HG02798 (cell line): Measurements from ENCODE around the gene ZNF470.

ENCODE experiments used
- ATAC-seq: cut with Tn5 transposase; IDR thresholded peaks from one replicate; pipeline ENCODE4 v1.9.1; 2021; ENCODE audit warnings: mild to moderate bottlenecking; ENCODE audit not compliant: unreplicated experiment, poor library complexity

The ZNF470 gene

GRCh38 chr19:56603829-56604228 lies 36.6 kb downstream of the ZNF470 start:
- no peak for ATAC-seq

- ATAC-seq = no peak
These were observed 41.2 kb downstream of the ZNF470 start for GRCh38 chr19:56608274-56608964.

GRCh38 chr19:56611288-56611687 lies 44.0 kb downstream of the ZNF470 start:
- no peak for ATAC-seq

DNA sequence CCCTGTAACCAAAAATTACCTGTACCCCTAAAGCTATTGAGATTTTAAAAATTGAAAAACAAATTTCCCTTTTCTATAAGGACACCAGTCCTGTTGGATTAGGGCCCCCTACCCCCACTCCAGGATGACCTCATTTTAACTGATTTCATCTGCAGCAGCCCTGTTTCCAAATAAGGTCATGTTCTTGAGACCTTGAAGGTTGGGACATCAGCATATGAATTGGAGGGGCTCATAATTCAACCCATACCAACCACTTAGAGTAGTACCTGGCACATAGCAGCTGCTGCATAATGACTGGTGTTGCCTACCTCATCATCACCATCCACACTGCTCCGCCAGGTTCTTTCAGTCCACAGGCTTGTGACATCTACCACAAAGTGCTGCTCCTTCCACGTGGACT lies 45.5 kb downstream of the ZNF470 start:
- no peak for ATAC-seq

GRCh38 chr19:56613639-56614038 lies 46.4 kb downstream of the ZNF470 start:
- ATAC-seq = no peak

GRCh38 chr19:56617531-56617930 lies 50.3 kb downstream of the ZNF470 start:
- ATAC-seq = no peak

DNA sequence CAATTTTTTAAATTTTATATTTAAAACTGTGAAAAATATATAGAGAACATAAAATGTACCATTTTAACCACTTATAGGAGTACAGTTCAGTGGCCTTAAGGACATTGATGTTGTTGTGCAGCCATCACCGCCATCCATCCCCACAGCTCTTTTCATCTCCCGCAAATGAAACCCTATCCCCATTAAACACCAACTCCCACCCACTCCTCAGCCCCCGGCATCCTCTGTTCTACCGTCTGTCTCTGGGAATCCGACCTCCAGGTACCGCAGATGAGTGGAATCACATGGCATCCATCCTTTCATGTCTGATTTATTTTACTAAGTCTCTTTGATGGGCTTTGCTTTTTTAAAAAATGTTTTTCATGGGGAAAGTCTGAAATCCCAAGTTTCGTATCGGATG lies 51.9 kb downstream of the ZNF470 start:
- no peak for ATAC-seq

DNA sequence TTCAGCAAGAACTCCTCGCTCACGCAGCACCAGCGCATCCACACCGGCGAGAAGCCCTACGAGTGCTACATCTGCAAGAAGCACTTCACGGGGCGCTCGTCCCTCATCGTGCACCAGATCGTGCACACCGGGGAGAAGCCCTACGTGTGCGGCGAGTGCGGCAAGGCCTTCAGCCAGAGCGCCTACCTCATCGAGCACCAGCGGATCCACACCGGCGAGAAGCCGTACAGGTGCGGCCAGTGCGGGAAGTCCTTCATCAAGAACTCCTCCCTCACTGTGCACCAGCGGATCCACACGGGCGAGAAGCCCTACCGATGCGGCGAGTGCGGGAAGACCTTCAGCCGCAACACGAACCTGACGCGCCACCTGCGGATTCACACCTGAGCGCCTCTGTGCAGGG lies 55.1 kb downstream of the ZNF470 start:
- no peak for ATAC-seq

- no peak for ATAC-seq
These were observed 55.7 kb downstream of the ZNF470 start for GRCh38 chr19:56623006-56623405.

GRCh38 chr19:56625708-56626107 lies 58.4 kb downstream of the ZNF470 start:
- no peak for ATAC-seq

GRCh38 chr19:56633021-56633420 lies 65.8 kb downstream of the ZNF470 start:
- ATAC-seq = no peak

DNA sequence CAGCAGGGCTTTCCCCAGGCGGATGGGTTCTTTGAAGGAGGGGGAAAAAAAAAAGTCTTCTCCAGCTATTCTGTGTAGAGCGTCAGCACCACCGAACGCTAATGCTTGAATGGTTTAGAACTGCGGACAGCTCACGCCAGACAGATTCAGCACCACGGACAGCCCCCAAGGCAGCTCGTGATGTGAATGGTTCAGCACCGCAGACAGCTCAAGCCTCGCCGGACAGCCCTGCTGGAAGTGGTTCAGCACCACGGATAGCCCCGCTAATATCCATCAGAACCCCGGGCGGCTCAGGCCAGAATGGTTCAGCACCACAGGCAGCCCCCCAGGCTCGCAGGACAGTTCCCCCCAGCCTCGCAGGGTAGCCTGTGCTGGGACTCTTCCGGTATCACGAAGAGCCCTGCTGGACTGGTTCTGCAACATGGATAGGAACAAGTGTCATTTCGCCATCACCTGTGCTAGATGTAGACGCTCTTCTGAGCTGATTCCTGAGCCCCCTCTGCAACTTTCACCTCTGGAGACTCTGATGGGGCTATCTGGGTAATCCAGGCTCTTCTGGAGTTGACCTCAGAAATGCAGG lies 70.8 kb downstream of the ZNF470 start:
- no peak for ATAC-seq
